Right lobe of liver (tissue), 4 donors: ENCODE results near the gene REG1A.

Experiments used
- CTCF ChIP-seq, 4 donors: fragments of 200-600 bp in 3 of 4; fragments of 450-650 bp in 1 of 4; IDR thresholded peaks; one replicate each; pipeline versions ENCODE4 v1.5.1 to v1.8.0; 2016 to 2022; ENCODE audit warnings: antibody characterized with exemption in 4 of 4, mild to moderate bottlenecking in 2 of 4
- POLR2A ChIP-seq: fragments of 450-650 bp; IDR thresholded peaks from one replicate; pipeline ENCODE4 v1.6.1; 2017; ENCODE audit warnings: antibody characterized with exemption, mild to moderate bottlenecking
- donor health status: DM: no; HTN: no; CAD: no.
- donor health status: DM: no; HTN: no; CAD: no.
- donor health status: DM: no; HTN: yes; CAD: no.

- TF ChIP-seq CTCF (IDR thresholded peaks at IDR 0.05), result no peak
- no peak for TF ChIP-seq POLR2A
Measured at GRCh38 chr2:79084495-79085135, 35.7 kb upstream of the REG1A start.
